Lower leg skin (tissue), 3 donors: ENCODE measurements around the gene SLC35A1.

Source experiments
- POLR2A ChIP-seq, 2 donors: fragments of 450-650 bp; IDR thresholded peaks; one replicate each; pipeline ENCODE4 v1.6.1; 2016 to 2017; ENCODE audit warnings: antibody characterized with exemption in 2 of 2, mild to moderate bottlenecking in 1 of 2, moderate library complexity in 1 of 2
- TF ChIP-seq, protein P1 (sequence below), 3 donors: fragments of 450-650 bp; IDR thresholded peaks; one replicate each; pipeline ENCODE4 v1.5.1; 2016; ENCODE audit warnings: antibody characterized with exemption in 3 of 3, mild to moderate bottlenecking in 3 of 3, moderate library complexity in 2 of 3

DNA sequence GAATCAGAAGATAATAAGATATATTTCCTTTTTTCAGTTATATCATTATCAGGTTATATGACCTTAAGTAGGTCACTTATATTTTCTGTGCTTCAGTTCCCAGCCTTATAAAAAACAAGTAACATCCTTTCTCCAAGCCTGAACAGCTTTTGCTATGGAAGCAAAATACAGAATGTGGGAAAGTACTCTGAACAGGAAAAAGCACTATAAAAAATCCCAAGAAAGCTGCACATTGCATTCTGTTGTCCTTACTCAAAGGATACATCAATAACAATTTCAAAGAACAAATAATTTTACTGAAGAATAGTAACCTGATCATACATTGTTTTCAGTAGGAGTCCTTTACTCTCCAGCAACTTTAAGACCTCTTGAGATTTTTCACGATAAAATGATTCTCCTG is 56.4 kb downstream of the SLC35A1 start:
- TF ChIP-seq, protein P1, sequence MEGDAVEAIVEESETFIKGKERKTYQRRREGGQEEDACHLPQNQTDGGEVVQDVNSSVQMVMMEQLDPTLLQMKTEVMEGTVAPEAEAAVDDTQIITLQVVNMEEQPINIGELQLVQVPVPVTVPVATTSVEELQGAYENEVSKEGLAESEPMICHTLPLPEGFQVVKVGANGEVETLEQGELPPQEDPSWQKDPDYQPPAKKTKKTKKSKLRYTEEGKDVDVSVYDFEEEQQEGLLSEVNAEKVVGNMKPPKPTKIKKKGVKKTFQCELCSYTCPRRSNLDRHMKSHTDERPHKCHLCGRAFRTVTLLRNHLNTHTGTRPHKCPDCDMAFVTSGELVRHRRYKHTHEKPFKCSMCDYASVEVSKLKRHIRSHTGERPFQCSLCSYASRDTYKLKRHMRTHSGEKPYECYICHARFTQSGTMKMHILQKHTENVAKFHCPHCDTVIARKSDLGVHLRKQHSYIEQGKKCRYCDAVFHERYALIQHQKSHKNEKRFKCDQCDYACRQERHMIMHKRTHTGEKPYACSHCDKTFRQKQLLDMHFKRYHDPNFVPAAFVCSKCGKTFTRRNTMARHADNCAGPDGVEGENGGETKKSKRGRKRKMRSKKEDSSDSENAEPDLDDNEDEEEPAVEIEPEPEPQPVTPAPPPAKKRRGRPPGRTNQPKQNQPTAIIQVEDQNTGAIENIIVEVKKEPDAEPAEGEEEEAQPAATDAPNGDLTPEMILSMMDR (IDR thresholded peaks at IDR 0.05), result no peak
- TF ChIP-seq POLR2A (IDR thresholded peaks at IDR 0.05), result no peak
